Right ventricle myocardium superior (tissue), 1 donor: ENCODE data around the gene HADHA. TPM values are rescaled to one million over a fixed set of nuclear protein-coding genes. Genes with fewer than 3 reads are reported as not detected.

Experiments used
- ATAC-seq: fragments of 200-7000 bp; cut with Tn5 transposase; one replicate; pipeline ENCODE4 v1.9.1; 2020; ENCODE audit warnings: mild to moderate bottlenecking; ENCODE audit not compliant: poor library complexity
- DNase-seq: peaks from one replicate; pipeline ENCODE4 v3.0.0-alpha.2; 2020
- intact Hi-C: fragments of 100-400 bp; cut with DNase I; formaldehyde crosslinking; loops from one replicate; pipeline ENCODE4 v1.11.2; 2022
- total RNA-seq: library from RNA; stranded (reverse); fragmentation: NEBNext Ultra II Directional; extraction: Animal tissue kit (Norgen Biotek cat#: 25700); gene quantifications from one replicate; pipeline ENCODE4 v1.2.1, GENCODE V29; 2021
- donor health status: DM: no; HTN: yes; CAD: no; lungs with severe emphysema.

Gene HADHA
- total RNA-seq, 1 donor from 2014 or later: 766 TPM

DNA sequence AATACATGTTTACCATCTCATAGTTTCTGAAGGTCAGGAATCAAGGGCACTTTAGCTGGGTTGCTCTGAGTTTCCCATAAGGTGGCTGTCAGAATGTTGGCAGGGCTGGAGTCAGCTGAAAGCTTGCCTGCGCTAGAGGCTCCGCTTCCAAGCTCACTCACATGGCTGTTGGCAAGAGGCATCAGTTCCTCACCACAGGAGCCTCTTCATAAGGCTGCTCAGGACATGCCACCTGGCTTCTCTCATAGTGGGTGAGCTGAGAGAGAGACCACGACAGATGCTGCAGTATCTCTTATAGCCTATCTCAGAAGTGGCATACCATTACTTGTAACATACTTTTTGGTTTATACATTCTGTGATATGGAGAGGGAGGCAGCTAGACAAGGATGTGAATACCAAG lies 7.5 kb upstream of the HADHA start:
- DNase-seq (peak; percentile 76), ATAC-seq (peak; percentile 86)
- intact Hi-C loops: no loop called here

- DNase-seq (no peak), ATAC-seq (no peak)
- intact Hi-C loops: no loop called here
Measured at GRCh38 chr2:26249625-26250024, 5.2 kb upstream of the HADHA start.

DNA sequence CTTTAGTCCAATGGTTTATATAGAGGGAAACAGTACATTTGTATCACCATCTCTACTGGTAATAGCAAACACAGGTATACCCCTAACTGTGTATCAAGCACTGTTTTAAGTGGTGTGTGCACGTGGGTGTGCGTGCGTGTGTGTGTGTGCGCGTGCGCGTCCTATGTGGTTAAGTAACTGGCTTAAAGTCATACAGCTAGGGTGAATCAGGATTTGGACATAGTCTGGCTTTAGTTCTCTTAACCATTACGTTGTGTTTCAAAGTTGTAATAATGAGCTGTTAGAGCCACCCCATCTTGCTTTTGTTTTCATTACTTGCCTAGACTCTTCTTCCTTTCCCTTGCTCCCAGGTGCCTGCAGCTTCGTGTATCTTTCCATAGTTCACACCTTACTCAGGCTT lies 2.4 kb upstream of the HADHA start:
- DNase-seq (peak; percentile 55), ATAC-seq (peak; percentile 19)
- intact Hi-C loops: no loop called here

- no peak for ATAC-seq
- intact Hi-C loops: no loop called here
- no peak for DNase-seq
Measured at GRCh38 chr2:26245810-26246209, 1.4 kb upstream of the HADHA start.

DNA sequence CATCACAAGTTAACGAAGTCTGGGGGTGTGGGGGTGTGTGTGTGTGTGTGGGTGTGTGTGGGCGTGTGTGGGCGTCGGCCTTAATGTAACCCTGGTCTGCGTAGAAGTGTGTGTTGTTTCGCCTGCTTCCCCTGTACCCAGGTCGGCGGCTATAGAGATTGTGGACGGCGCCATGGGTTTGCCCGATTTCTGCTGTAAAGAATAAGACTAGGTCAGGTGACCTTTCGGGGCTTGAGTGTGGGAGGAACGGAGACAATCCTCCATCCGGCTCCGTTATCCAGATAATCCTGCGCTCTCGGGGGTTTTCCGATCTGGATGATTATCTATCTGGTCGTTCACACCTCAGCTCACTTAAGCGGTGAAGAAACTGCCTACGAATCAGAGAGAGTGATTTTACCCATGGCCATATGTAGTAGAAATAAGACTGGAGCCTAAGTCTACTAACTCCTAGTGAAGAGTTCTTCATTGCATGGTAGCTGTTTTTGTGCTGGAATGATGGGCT lies 850 bp upstream of the HADHA start:
- peak; percentile 14 for ATAC-seq
- DNase-seq: peak; percentile 55
- intact Hi-C loops: no loop called here

DNA sequence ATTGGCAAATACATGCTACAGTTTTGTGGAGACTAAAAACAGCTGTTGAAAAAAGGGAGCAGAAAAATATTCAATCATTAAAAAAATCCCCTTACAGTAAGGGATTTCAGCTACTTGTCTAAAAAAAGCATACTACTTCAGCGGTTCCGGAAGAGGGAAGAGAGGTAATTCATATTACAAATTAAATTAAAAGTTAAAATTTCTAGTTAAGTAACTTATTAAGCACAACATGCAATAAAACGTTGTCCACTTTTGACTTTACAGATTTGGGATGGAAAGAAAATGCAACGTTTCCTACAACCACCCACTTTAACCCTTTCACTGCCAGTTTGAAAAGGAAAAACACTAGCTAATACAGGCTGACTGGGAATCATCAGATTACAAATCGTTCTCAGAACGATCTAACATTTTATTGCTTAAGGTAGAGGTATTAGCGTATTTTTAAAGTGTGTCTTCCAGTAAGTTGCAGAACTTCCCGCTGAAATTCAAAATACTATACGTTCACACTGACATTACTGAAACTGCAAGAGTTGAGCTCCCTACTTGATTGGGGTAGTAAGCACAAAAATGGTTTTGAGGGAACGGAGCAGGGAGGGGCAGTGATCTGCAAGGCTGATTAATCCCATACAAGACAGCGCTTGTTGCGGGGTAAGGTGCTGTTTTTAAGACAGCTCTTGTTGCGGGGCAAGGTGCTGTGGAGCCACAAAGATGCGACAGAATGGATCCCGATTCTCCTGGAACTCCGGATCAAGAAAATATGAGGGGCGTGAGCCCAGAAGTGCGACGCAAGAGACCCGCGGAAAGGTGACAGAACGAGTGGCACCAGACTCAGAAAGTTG lies 743 bp downstream of the HADHA start:
- DNase-seq: no peak
- intact Hi-C loops: no loop called here

DNA sequence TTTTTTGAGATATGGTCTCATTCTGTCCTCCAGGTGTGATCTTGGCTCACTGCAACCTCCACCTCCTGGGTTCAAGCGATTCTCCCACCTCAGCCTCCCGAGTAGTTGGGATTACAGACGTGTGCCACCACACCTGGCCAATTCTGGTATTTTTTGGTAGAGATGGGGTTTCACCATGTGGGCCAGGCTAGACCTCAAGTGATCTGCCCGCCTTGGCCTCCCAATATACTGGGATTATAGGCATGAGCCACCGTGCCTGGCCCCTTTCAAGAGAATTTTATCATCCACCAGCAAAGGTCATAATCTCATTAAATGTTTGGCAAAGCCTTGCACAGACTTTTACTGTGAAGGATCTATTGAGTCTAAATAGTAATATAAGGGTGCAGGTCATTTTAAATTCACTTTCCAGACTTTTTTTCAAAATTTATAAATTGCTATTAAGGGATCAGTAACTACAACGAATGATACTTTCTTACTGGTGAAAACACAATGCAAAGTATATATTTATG lies 2.5 kb downstream of the HADHA start:
- DNase-seq: no peak
- no peak for ATAC-seq
- intact Hi-C loops: no loop called here

More for the DNA sequence above, 743 bp downstream of the HADHA start:
- no peak for ATAC-seq

DNA sequence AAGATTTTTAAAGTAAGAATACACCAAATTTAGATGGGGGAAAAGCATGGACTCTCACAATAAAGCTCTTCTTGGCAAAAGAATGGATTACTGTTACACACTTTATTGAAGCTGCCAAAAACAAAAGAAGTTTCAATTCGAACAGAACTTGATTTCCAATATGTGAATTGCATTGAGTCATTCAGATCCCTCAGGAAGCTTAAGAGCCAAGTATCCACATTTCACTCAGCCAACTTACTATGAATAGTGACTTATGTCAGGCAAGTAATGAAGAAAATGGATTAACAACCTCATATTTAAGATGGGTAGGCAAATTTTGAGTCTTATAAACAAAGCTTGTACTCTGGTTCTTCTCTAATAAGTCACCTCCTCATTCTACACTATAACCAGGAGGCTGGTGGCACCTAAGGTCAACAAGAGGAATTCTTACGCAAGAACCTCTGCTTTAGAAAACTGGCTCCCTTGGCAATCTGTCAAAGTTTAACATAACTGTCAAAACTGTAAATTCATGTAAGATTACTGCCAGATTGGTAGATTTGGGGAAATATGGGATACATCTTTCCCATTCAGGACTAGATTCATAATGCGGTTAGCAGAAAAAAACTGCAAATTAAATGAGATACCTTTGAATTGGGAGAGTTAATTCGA lies 6.0 kb downstream of the HADHA start:
- intact Hi-C loops: loop anchor here (5.0 kb wide), 2 partner anchors 39 to 89 kb away; no protein-coding TSS in a partner anchor
- no peak for ATAC-seq
- no peak for DNase-seq

GRCh38 chr2:26237868-26238267 lies 6.6 kb downstream of the HADHA start:
- ATAC-seq (no peak), DNase-seq (no peak)
- intact Hi-C loops: loop anchor here (5.0 kb wide), 2 partner anchors 39 to 89 kb away; no protein-coding TSS in a partner anchor

- no peak for DNase-seq
- ATAC-seq: no peak
- intact Hi-C loops: loop anchor here (5.0 kb wide), 2 partner anchors 42 to 92 kb away; no protein-coding TSS in a partner anchor
Measured at GRCh38 chr2:26235089-26235488, 9.3 kb downstream of the HADHA start.

GRCh38 chr2:26230806-26231205 lies 13.6 kb downstream of the HADHA start:
- no peak for ATAC-seq
- intact Hi-C loops: no loop called here
- DNase-seq: no peak

DNA sequence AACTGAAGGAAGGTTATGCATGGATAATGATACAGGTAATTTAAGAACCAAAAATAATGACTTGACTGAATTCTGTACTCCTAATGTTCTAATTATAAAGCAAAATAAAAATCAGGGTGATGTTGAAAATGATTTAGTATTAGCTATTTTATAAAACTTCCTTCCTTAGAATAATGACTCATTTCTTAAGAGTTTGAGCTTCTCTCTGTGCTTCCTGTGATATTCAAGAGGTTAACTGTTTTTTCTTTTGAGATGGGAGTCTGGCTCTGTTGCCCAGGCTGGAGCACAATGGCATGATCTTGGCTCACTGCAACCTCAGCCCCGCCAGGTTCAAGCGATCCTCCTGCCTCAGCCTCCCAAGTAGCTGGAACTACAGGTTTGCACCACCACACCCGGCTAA lies 14.8 kb downstream of the HADHA start:
- DNase-seq: no peak
- intact Hi-C loops: no loop called here
- no peak for ATAC-seq

DNA sequence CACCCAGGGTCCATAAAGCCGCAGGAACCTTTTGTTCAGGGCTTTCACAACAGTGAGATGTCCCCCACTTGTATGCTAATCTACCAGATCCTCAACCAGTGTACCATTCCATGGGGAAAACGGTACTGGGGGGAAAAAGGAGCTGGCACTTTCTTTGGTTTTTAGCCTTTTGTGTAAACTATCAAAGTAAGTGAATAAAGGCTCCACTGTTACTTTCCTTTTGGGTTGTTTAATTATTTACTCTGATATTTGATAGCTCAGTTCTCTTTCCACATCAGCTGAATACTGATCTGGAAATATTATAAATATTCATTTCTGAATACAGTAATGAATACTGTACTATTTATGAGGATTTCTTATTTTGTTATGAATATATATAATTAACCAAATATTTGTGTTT lies 20.3 kb downstream of the HADHA start:
- DNase-seq (no peak), ATAC-seq (no peak)
- intact Hi-C loops: no loop called here

- DNase-seq (no peak), ATAC-seq (no peak)
- intact Hi-C loops: no loop called here
Measured at GRCh38 chr2:26223018-26223417, 21.4 kb downstream of the HADHA start.

GRCh38 chr2:26217720-26218119 lies 26.7 kb downstream of the HADHA start:
- DNase-seq: no peak
- ATAC-seq: no peak
- intact Hi-C loops: no loop called here

- ATAC-seq (peak; percentile 30), DNase-seq (no peak)
- intact Hi-C loops: no loop called here
Measured at GRCh38 chr2:26216587-26216986, 27.8 kb downstream of the HADHA start.

DNA sequence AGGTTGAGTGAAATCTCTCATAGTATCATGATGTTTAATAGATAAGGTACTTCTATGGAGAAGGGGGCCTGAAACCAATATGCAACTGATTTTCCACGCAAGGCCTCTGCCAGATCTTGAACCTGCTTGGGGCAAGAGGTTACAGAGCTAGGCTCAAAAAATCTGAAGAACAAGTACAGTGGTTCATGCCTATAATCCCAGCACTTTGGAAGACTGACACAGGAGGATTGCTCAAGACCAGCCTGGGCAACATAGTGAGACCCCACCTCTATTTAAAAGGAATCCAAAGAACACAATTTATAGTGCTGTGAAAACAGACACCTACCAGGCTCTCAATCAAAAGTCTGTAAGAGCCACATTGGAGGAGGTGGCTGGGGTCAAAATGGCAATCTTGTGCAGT lies 28.6 kb downstream of the HADHA start:
- DNase-seq (no peak), ATAC-seq (no peak)
- intact Hi-C loops: no loop called here

DNA sequence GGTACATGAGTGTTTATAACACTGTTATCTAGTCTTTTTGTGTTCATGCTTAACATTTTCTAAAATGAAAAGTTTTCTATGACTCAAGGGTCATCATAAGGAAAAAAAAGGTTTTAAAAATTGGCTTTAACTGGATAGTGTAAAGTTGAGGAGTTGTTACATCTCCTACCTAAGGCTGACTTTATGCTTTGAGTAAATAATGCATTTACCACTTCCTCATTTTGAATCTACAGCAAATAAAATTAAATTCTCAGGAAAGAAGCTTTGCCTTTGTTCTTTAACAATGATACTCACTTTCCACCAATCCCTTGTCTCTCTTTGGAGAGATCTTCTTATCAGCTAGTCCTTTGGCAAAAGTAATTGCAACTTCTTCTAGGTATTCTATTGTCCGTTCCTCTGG lies 29.7 kb downstream of the HADHA start:
- intact Hi-C loops: no loop called here
- DNase-seq (no peak), ATAC-seq (no peak)

GRCh38 chr2:26212011-26212410 lies 32.4 kb downstream of the HADHA start:
- DNase-seq (no peak), ATAC-seq (no peak)
- intact Hi-C loops: no loop called here

GRCh38 chr2:26203906-26204305 lies 40.5 kb downstream of the HADHA start:
- no peak for ATAC-seq
- intact Hi-C loops: no loop called here
- no peak for DNase-seq
